Mesodermal cell (in vitro differentiated cells): ENCODE data around the gene AGBL1.

ENCODE experiments used
- H3K27ac ChIP-seq: 2 replicates; pipeline ENCODE4 v1.7.0; 2013; ENCODE audit warnings: mild to moderate bottlenecking, low read depth, low read length, moderate library complexity; ENCODE audit not compliant: severe bottlenecking
- H3K36me3 ChIP-seq: 2 replicates; pipeline ENCODE4 v1.7.1; 2013; ENCODE audit warnings: mild to moderate bottlenecking, low read length, moderate library complexity; ENCODE audit not compliant: control insufficient read depth, insufficient read depth
- H3K4me1 ChIP-seq: one replicate; pipeline ENCODE4 v1.7.1; 2013; ENCODE audit warnings: mild to moderate bottlenecking, low read length; ENCODE audit not compliant: insufficient read depth, control insufficient read depth, poor library complexity, severe bottlenecking
- H3K4me3 ChIP-seq: 2 replicates; pipeline ENCODE4 v1.7.0; 2013; ENCODE audit warnings: low read length, control low read depth, mild to moderate bottlenecking; ENCODE audit not compliant: insufficient read depth, poor library complexity, severe bottlenecking; ENCODE audit errors: extremely low read depth
- H3K9me3 ChIP-seq: 2 replicates; pipeline ENCODE4 v1.7.1; 2013; ENCODE audit warnings: mild to moderate bottlenecking, low read length, moderate library complexity; ENCODE audit not compliant: control insufficient read depth
- WGBS, 2 experiments: methylation state at CpG; one replicate each; pipeline ENCODE4 v1.1.5; 2013; ENCODE audit warnings: missing lambda C conversion rate in 2 of 2; ENCODE audit not compliant: insufficient coverage in 2 of 2; 5-methylcytosine and 5-hydroxymethylcytosine counted together

Gene AGBL1

GRCh38 chr15:86929461-86929860 lies 849.8 kb downstream of the AGBL1 start:
- 83 to 100% methylated on average over 2 of the region's 2 CpGs for WGBS, 2 experiments
- H3K27ac ChIP-seq: no peak overlapping the region
- no peaks in the 10 kb centered on the region for H3K9me3 ChIP-seq

GRCh38 chr15:86932456-86932855 lies 852.8 kb downstream of the AGBL1 start:
- WGBS, 2 experiments: 80 to 100% methylated on average over 1 to 2 of the region's 4 CpGs
- H3K4me3 ChIP-seq: no peak overlapping the region
- H3K4me1 ChIP-seq: no peaks in the 10 kb centered on the region

More at GRCh38 chr15:86929461-86929860, 849.8 kb downstream of the AGBL1 start:
- H3K36me3 ChIP-seq: no peaks in the 10 kb centered on the region
- no peak overlapping the region for H3K4me3 ChIP-seq
- H3K4me1 ChIP-seq: no peaks in the 10 kb centered on the region

GRCh38 chr15:86935841-86936240 lies 856.2 kb downstream of the AGBL1 start:
- Histone ChIP-seq H3K27ac (no peak overlapping the region), H3K36me3 (no peaks in the 10 kb centered on the region), H3K4me1 (no peaks in the 10 kb centered on the region), H3K4me3 (no peak overlapping the region), H3K9me3 (no peaks in the 10 kb centered on the region)
- WGBS, 2 experiments: 80 to 92% methylated on average over 5 to 8 of the region's 8 CpGs

More at GRCh38 chr15:86932456-86932855, 852.8 kb downstream of the AGBL1 start:
- H3K9me3 ChIP-seq: no peaks in the 10 kb centered on the region
- no peak overlapping the region for H3K27ac ChIP-seq
- H3K36me3 ChIP-seq: no peaks in the 10 kb centered on the region

GRCh38 chr15:86942285-86942684 lies 862.6 kb downstream of the AGBL1 start:
- Histone ChIP-seq H3K36me3 (no peaks in the 10 kb centered on the region), H3K9me3 (no peaks in the 10 kb centered on the region), H3K27ac (no peak overlapping the region), H3K4me3 (no peak overlapping the region), H3K4me1 (no peaks in the 10 kb centered on the region)
- WGBS, 2 experiments: 70 to 100% methylated on average over 1 of the region's 3 CpGs

- no peak overlapping the region for H3K27ac ChIP-seq
- H3K9me3 ChIP-seq: no peaks in the 10 kb centered on the region
- H3K36me3 ChIP-seq: no peaks in the 10 kb centered on the region
- 70% methylated on average over 2 of the region's 4 CpGs; no CpG with 5 or more reads in 1 of the 2 experiments for WGBS, 2 experiments
- no peak overlapping the region for H3K4me3 ChIP-seq
- no peaks in the 10 kb centered on the region for H3K4me1 ChIP-seq
These were observed 869.0 kb downstream of the AGBL1 start for GRCh38 chr15:86948719-86949118.

GRCh38 chr15:86959254-86959653 lies 879.6 kb downstream of the AGBL1 start:
- Histone ChIP-seq H3K9me3 (no peaks in the 10 kb centered on the region), H3K4me3 (no peak overlapping the region), H3K36me3 (no peaks in the 10 kb centered on the region), H3K27ac (no peak overlapping the region), H3K4me1 (no peaks in the 10 kb centered on the region)

- Histone ChIP-seq H3K27ac (no peak overlapping the region), H3K4me3 (no peak overlapping the region), H3K9me3 (no peaks in the 10 kb centered on the region), H3K4me1 (no peaks in the 10 kb centered on the region), H3K36me3 (no peaks in the 10 kb centered on the region)
- WGBS, 2 experiments: 89% methylated on average over 1 of the region's 3 CpGs; no CpG with 5 or more reads in 1 of the 2 experiments
These were observed 882.0 kb downstream of the AGBL1 start for GRCh38 chr15:86961669-86962068.

GRCh38 chr15:86964271-86964670 lies 884.6 kb downstream of the AGBL1 start:
- Histone ChIP-seq H3K9me3 (no peaks in the 10 kb centered on the region), H3K36me3 (no peaks in the 10 kb centered on the region), H3K27ac (no peak overlapping the region), H3K4me3 (no peak overlapping the region), H3K4me1 (no peaks in the 10 kb centered on the region)
- 100% methylated on average over 1 of the region's 1 CpG; no CpG with 5 or more reads in 1 of the 2 experiments for WGBS, 2 experiments

- no peaks in the 10 kb centered on the region for H3K4me1 ChIP-seq
- H3K27ac ChIP-seq: no peak overlapping the region
- no peaks in the 10 kb centered on the region for H3K9me3 ChIP-seq
- no peak overlapping the region for H3K4me3 ChIP-seq
- WGBS, 2 experiments: 76 to 85% methylated on average over 1 to 4 of the region's 4 CpGs
- no peaks in the 10 kb centered on the region for H3K36me3 ChIP-seq
These were observed 888.6 kb downstream of the AGBL1 start for GRCh38 chr15:86968244-86968643.

GRCh38 chr15:86969364-86969763 lies 889.7 kb downstream of the AGBL1 start:
- H3K27ac ChIP-seq: no peak overlapping the region
- no peak overlapping the region for H3K4me3 ChIP-seq
- H3K9me3 ChIP-seq: no peaks in the 10 kb centered on the region
- H3K36me3 ChIP-seq: no peaks in the 10 kb centered on the region
- WGBS, 2 experiments: 67 to 86% methylated on average over 1 to 2 of the region's 4 CpGs
- no peaks in the 10 kb centered on the region for H3K4me1 ChIP-seq

- Histone ChIP-seq H3K36me3 (no peaks in the 10 kb centered on the region), H3K4me3 (no peak overlapping the region), H3K9me3 (no peaks in the 10 kb centered on the region), H3K4me1 (no peaks in the 10 kb centered on the region), H3K27ac (no peak overlapping the region)
- 75% methylated on average over 1 of the region's 2 CpGs; no CpG with 5 or more reads in 1 of the 2 experiments for WGBS, 2 experiments
These were observed 893.7 kb downstream of the AGBL1 start for GRCh38 chr15:86973284-86973844.
